ENCODE measurements around the gene PLLP. TPM values are rescaled to one million over a fixed set of nuclear protein-coding genes. Genes with fewer than 3 reads are reported as not detected.
A peak's percentile ranks its signal among the peaks of the same experiment; 100 is the strongest.

PLLP gene
- total RNA-seq, 6 donors from 2014 or later: 38.8 to 184 (median 114) TPM

DNA sequence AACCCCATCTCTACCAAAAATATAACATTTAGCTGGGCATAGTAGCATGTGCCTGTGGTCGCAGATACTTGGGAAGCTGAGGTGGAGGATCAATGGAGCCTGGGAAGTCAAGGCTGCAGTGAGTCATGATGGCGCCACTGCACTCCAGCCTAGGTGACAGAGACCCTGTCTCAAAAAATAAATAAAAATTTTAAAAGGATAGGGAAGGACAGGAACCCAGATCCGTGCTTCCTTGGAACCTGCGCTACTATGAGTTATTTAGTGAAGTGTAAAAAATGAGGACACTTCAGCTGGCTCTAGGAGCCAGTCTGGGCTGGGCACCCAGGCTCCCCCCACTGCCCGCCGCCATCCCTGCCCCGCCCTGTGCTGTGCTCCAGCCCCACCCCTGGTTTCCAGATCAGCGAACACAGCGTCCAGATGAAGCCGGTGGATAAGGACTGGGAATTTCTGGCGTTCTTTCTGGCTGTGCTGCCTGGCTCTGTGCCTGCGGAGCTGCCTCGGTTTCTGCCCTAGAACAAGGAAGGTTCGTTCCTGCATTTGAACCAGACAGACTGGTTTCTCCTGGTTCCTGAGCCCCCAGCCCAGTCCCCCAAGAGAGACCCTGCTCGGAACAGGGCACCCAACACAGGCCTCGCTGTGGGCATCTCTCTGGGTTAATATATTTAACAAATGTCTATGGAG is 18.5 kb downstream of the PLLP start:
- Histone ChIP-seq H3K4me3 (peak overlapping the region in 2 of 4 donors; percentile 20 to 24), H3K27me3 (no peaks in the 10 kb centered on the region), H3K9me3 (no peaks in the 10 kb centered on the region), H3K27ac (peak overlapping the region; percentile 74 to 93 (median 88)), H3K36me3 (no peaks in the 10 kb centered on the region), H3K4me1 (peaks cover 26 to 87% (median 83%) of the 10 kb centered on the region in 4 donors)
- DNase-seq (peak; percentile 90 to 93), ATAC-seq (ENCODE audit: low FRiP score in 2 of 2) (peak; percentile 83 to 92)
- TF ChIP-seq POLR2A (IDR thresholded peaks at IDR 0.05): peak in 1 of 4 donors; percentile 32
- peak in 2 of 4 donors; percentile 84 to 96 for TF ChIP-seq EP300 (IDR thresholded peaks at IDR 0.05)
- TF ChIP-seq, protein P1, sequence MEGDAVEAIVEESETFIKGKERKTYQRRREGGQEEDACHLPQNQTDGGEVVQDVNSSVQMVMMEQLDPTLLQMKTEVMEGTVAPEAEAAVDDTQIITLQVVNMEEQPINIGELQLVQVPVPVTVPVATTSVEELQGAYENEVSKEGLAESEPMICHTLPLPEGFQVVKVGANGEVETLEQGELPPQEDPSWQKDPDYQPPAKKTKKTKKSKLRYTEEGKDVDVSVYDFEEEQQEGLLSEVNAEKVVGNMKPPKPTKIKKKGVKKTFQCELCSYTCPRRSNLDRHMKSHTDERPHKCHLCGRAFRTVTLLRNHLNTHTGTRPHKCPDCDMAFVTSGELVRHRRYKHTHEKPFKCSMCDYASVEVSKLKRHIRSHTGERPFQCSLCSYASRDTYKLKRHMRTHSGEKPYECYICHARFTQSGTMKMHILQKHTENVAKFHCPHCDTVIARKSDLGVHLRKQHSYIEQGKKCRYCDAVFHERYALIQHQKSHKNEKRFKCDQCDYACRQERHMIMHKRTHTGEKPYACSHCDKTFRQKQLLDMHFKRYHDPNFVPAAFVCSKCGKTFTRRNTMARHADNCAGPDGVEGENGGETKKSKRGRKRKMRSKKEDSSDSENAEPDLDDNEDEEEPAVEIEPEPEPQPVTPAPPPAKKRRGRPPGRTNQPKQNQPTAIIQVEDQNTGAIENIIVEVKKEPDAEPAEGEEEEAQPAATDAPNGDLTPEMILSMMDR (IDR thresholded peaks at IDR 0.05): no peak
- TF ChIP-seq POLR2AphosphoS5 (IDR thresholded peaks at IDR 0.05): peak in 1 of 2 donors; percentile 86
- 40 to 49% methylated on average over 11 to 16 of the region's 16 CpGs for WGBS, 2 donors

DNA sequence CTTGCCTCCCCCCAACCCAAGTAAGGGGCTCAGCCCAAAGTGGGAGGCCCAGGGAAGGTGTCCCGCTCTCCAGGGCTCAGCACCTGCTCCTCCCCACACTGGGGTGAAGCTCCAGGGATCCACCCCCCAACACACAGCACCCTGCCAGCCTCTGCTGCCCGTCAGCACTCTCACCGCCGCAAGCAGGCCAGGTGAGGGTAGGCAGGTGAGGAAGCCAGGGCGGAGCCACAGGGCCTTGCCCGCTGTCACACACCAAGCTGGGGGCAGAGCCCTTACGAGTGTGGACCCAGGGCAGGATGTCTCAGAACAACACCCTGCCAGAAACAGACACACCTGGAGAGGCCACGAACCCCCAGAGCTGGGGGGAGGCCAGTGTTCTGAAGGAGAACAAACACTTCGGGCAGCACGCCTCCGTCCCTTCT is 19.5 kb downstream of the PLLP start:
- TF ChIP-seq, protein P1 (IDR thresholded peaks at IDR 0.05): no peak
- TF ChIP-seq POLR2A (IDR thresholded peaks at IDR 0.05) (peak in 1 of 4 donors; percentile 58), POLR2AphosphoS5 (IDR thresholded peaks at IDR 0.05) (peak in 1 of 2 donors; percentile 71), EP300 (IDR thresholded peaks at IDR 0.05) (peak in 1 of 4 donors; percentile 31)
- peak; percentile 81 to 92 for DNase-seq
- ATAC-seq (ENCODE audit: low FRiP score in 2 of 2): peak; percentile 54 to 91
- Histone ChIP-seq H3K4me1 (peaks cover 34 to 85% (median 82%) of the 10 kb centered on the region in 4 donors), H3K36me3 (no peaks in the 10 kb centered on the region), H3K4me3 (no peak overlapping the region), H3K27ac (peak overlapping the region; percentile 74 to 93 (median 88)), H3K27me3 (no peaks in the 10 kb centered on the region), H3K9me3 (no peaks in the 10 kb centered on the region)
- WGBS, 2 donors: 65 to 81% methylated on average over 10 to 11 of the region's 11 CpGs

DNA sequence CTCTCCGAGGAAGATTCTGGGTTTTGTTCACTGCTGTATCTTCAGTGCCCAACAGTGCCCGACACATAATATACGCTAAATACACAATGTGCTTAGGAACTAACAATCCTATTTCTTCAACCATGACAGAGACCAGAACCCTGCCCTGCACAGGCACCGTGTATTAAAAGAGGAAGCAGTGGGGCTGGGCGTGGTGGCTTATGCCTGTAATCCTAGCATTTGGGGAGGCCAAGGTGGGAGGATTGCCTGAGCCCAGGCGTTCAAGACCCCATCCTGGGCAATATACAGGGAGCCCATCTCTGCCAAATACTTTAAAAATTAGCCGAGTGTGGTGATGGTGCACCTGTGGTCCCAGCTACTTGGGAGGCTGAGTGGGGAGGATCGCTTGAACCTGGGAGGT is 20.1 kb downstream of the PLLP start:
- WGBS, 2 donors: 76 to 86% methylated on average over 8 of the region's 8 CpGs
- H3K27me3 ChIP-seq: no peaks in the 10 kb centered on the region
- peak overlapping the region; percentile 74 to 93 (median 88) for H3K27ac ChIP-seq
- peaks cover 40 to 84% (median 78%) of the 10 kb centered on the region in 4 donors for H3K4me1 ChIP-seq
- ATAC-seq (ENCODE audit: low FRiP score in 2 of 2) (no peak), DNase-seq (peak in 1 of 2 donors; percentile 15)
- TF ChIP-seq POLR2AphosphoS5 (IDR thresholded peaks at IDR 0.05) (no peak), EP300 (IDR thresholded peaks at IDR 0.05) (no peak), POLR2A (IDR thresholded peaks at IDR 0.05) (no peak)
- TF ChIP-seq, protein P1 (IDR thresholded peaks at IDR 0.05): no peak
- no peaks in the 10 kb centered on the region for H3K36me3 ChIP-seq
- H3K4me3 ChIP-seq: no peak overlapping the region
- no peaks in the 10 kb centered on the region for H3K9me3 ChIP-seq

DNA sequence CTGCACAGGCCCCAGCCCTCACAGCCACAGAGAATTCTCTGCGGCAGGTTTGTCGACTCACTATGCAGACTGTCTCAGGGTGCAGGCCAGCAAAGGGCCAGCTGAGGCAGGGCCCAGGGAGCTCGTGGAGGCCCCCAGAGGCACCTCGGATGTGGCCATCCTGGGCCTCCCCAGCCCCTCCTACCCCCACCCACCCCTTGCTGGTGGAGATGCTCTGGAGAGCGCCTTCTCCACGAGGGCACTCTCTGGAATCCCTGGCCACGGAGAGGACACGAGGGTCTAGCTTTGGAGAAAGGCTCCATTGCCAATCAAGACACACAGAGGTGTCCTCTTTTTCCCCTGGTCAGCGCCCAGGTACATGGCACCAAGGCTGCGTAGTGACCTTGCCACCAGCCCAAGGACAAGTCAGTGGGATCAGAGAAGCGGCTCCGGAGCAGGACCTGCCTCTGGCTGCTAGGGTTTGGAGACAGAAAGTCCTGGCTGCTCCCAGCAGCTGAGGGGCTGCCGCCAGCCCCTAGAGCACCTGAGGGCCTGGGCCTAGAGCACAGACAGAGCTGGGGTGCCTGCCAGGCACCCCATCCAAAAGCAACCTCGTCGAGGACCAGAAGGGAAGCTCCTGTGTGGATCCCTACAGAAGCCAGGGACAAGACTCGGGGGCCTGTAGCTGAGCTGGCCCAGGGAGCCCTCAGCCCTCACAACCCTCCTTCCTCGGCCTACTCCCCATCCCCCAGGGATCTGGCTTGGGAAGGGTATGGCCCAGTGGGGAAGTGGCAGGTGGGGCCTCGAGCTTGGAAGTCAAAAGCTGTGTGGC is 20.7 kb downstream of the PLLP start:
- TF ChIP-seq, protein P1 (IDR thresholded peaks at IDR 0.05): no peak
- no peak for TF ChIP-seq POLR2AphosphoS5 (IDR thresholded peaks at IDR 0.05)
- Histone ChIP-seq H3K9me3 (no peaks in the 10 kb centered on the region), H3K27ac (peak overlapping the region; percentile 74 to 93 (median 88)), H3K27me3 (no peaks in the 10 kb centered on the region), H3K4me3 (no peak overlapping the region), H3K36me3 (peaks cover 0 to 5% (median 0%) of the 10 kb centered on the region in 4 donors), H3K4me1 (peaks cover 34 to 78% (median 72%) of the 10 kb centered on the region in 4 donors)
- no peak for ATAC-seq (ENCODE audit: low FRiP score in 2 of 2)
- peak; percentile 18 to 43 for DNase-seq
- WGBS, 2 donors: 85 to 92% methylated on average over 6 to 10 of the region's 18 CpGs

All from upper lobe of left lung (tissue), 6 donors.